ENCODE results near the gene RPL21. TPM values are rescaled to one million over a fixed set of nuclear protein-coding genes. Genes with fewer than 3 reads are reported as not detected.
"Not testable (repeated sequence)": the region's sequence is repeated elsewhere in the genome, so short reads cannot be mapped to it uniquely, and the experiment has no call there.

RPL21 gene
- total RNA-seq, 2 experiments from 2014 or later, result 756 to 1,682 TPM

DNA sequence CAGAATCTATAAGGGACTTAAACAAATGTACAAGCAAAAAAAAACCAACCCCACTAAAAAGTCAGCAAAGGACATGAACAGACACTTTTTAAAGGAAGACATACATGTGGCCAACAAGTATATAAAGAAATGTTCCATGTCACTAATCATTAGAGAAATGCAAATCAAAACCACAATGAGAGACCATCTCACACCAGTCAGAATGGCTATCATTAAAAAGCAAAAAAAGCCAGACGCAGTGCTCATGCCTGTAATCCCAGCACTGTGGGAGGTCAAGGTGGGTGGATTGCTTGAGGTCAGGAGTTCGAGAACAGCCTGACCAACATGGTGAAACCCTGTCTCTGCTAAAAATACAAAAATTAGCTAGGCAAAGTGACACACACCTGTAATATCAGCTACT lies 29.3 kb upstream of the RPL21 start:
- CTCF ChIA-PET; DNase-seq; H3K4me1 Mint-ChIP-seq; intact Hi-C loops (cut with DNase I, micrococcal nuclease); H3K27ac Mint-ChIP-seq; H3K9me3 Mint-ChIP-seq (ENCODE audit: low read depth); POLR2A ChIA-PET; H3K36me3 Mint-ChIP-seq (ENCODE audit: low read depth); H3K4me3 Mint-ChIP-seq; ATAC-seq; H3K27me3 Mint-ChIP-seq: not testable (repeated sequence)

DNA sequence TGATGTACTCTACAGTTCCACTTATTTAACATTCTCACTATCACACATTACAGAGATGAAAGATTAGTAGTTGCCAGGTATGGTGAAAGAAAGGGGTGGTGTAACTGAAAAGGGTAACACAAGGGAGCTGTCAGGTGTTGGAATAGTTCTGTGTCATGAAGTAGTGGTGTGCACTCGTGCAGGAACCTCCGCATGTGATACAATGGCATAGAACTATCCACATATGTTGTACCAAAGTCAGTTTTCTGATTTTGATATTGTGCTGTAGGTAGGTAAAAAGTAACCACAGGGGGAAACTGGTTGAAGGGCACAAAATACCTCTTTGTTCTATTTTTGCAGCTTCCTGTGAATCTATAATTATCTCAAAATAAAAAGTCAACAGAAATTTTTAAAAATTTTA lies 24.4 kb upstream of the RPL21 start:
- H3K27me3 Mint-ChIP-seq, result peaks cover 9% of the 10 kb centered on the region

DNA sequence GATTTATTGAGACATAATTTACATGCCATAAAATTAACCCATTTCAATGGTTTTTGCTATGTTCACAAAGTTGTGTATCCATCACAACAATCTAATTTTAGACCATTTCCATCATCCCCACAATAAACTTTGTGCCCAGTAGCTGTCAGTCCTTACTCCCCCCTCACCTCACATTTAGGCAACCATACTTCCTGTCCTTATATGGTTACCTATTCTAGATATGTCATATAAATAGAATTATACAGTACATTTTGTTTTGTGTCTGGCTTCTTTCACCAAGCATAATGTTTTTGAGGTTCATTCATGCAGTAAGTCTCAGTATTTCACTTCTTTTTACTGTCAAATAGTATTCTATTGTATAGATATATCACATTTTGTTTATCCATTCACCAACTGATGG lies 23.2 kb upstream of the RPL21 start:
- Mint-ChIP-seq H3K4me1 (peaks cover 7% of the 10 kb centered on the region), H3K27ac (no peak overlapping the region), H3K4me3 (no peak overlapping the region), H3K27me3 (peaks cover 8% of the 10 kb centered on the region), H3K9me3 (ENCODE audit: low read depth) (peaks cover 7% of the 10 kb centered on the region), H3K36me3 (ENCODE audit: low read depth) (peaks cover 7% of the 10 kb centered on the region)
- DNase-seq (no peak), ATAC-seq (no peak)
- ChIA-PET CTCF (interaction anchor here (2.0 kb wide), 1 partner anchor 9 kb away, joined by 8 read pairs; no protein-coding TSS in a partner anchor), POLR2A (no interaction called here)
- intact Hi-C loops (cut with DNase I, micrococcal nuclease), result loop anchor here in 1 of 2 experiments (5.0 kb wide), 1 partner anchor 509 kb away; no protein-coding TSS in a partner anchor

More for the DNA sequence above, 24.4 kb upstream of the RPL21 start:
- intact Hi-C loops (cut with DNase I, micrococcal nuclease), result loop anchor here in 1 of 2 experiments (5.0 kb wide), 1 partner anchor 510 kb away; no protein-coding TSS in a partner anchor
- Mint-ChIP-seq H3K9me3 (ENCODE audit: low read depth) (peaks cover 6% of the 10 kb centered on the region), H3K27ac (no peak overlapping the region), H3K4me1 (peaks cover 7% of the 10 kb centered on the region), H3K36me3 (ENCODE audit: low read depth) (peaks cover 2% of the 10 kb centered on the region), H3K4me3 (no peak overlapping the region)
- ChIA-PET CTCF (interaction anchor here (0.6 to 2.0 kb wide), 4 partner anchors 11 to 1869 kb away, joined by 3 to 8 read pairs (median 3); no protein-coding TSS in a partner anchor), POLR2A (no interaction called here)
- DNase-seq (no peak), ATAC-seq (no peak)

DNA sequence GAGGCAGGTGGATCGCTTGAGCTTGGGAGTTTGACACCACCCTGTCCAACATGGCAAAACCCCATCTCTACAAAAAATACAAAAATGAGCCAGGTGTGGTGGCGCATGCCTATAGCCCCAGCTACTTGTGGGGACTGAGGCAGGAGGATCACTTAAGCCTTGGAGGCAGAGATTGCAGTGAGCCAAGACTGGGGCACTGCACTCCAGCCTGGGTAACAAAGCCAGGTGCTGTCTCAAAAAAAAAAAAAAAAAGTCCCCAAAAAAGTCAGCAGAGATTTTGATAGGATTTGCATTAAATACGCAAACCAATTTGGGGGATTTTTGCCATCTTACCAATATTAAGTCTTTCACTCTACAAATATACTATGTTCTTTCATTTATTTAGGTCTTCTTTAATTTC lies 21.7 kb upstream of the RPL21 start:
- ChIA-PET POLR2A (no interaction called here), CTCF (no interaction called here)
- ATAC-seq (no peak), DNase-seq (no peak)
- Mint-ChIP-seq H3K36me3 (ENCODE audit: low read depth) (peaks cover 7% of the 10 kb centered on the region), H3K4me3 (no peak overlapping the region), H3K4me1 (peaks cover 7% of the 10 kb centered on the region), H3K27ac (no peak overlapping the region), H3K9me3 (ENCODE audit: low read depth) (peaks cover 7% of the 10 kb centered on the region), H3K27me3 (peaks cover 6% of the 10 kb centered on the region)
- intact Hi-C loops (cut with DNase I, micrococcal nuclease), result loop anchor here in 1 of 2 experiments (5.0 kb wide), 1 partner anchor 508 kb away; no protein-coding TSS in a partner anchor

DNA sequence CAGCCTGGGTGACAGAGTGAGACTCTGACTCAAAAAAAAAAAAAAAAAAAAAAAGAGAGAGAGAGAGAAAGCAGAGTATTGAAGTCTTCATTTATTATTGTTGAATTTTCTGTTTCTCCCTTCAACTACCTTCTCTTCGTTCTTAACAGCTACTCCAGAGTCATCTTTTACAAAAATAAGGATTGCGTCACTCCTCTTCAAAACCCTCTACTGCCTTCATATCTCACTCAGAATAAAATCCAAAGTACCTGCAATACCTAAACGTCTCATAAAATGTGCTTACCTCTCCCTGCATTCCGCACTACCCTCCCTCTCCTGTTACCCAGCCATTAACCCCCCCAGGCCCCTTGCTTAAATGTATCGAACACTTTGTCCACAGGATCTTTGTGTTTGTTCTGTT lies 17.4 kb upstream of the RPL21 start:
- no peaks in the 10 kb centered on the region for H3K27me3 Mint-ChIP-seq
- ATAC-seq (no peak), DNase-seq (no peak)
- no peaks in the 10 kb centered on the region for H3K4me1 Mint-ChIP-seq
- CTCF ChIA-PET, result interaction anchor here (0.8 to 1.1 kb wide), 2 partner anchors 80 to 85 kb away, joined by 3 read pairs; no protein-coding TSS in a partner anchor
- peaks cover 7% of the 10 kb centered on the region for H3K9me3 Mint-ChIP-seq (ENCODE audit: low read depth)
- POLR2A ChIA-PET, result no interaction called here
- H3K4me3 Mint-ChIP-seq, result no peak overlapping the region
- H3K36me3 Mint-ChIP-seq (ENCODE audit: low read depth), result peaks cover 7% of the 10 kb centered on the region
- H3K27ac Mint-ChIP-seq, result no peak overlapping the region
- intact Hi-C loops (cut with DNase I, micrococcal nuclease), result no loop called here

DNA sequence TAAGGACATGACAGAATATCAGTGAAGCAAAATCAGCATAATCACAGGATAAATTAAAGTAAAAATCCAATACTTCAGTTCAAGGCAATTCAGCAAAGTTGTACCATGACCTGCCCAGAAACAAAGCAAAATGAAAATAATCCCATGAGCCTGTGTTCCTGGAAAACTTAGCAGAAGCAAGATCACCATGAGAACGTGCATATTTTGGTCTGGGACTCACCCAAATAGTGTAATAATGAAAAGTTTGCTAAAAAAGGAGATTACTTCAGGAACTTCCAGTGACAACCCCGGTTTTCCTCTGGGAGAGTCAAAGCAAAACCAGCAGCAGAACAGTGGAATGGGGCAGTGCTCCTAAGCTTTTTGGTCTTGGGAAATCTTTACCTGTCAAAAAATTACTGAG lies 14.9 kb upstream of the RPL21 start:
- Mint-ChIP-seq H3K4me3 (no peak overlapping the region), H3K36me3 (ENCODE audit: low read depth) (peaks cover 7% of the 10 kb centered on the region), H3K9me3 (ENCODE audit: low read depth) (peaks cover 4% of the 10 kb centered on the region), H3K27ac (no peak overlapping the region), H3K27me3 (no peaks in the 10 kb centered on the region), H3K4me1 (no peaks in the 10 kb centered on the region)
- DNase-seq, result no peak
- intact Hi-C loops (cut with DNase I, micrococcal nuclease), result no loop called here
- ChIA-PET POLR2A (interaction anchor here (0.6 kb wide), 1 partner anchor 64 kb away, joined by 3 read pairs; no protein-coding TSS in a partner anchor), CTCF (interaction anchor here (2.2 kb wide), 1 partner anchor 10 kb away, joined by 8 read pairs; no protein-coding TSS in a partner anchor)
- ATAC-seq, result no peak

DNA sequence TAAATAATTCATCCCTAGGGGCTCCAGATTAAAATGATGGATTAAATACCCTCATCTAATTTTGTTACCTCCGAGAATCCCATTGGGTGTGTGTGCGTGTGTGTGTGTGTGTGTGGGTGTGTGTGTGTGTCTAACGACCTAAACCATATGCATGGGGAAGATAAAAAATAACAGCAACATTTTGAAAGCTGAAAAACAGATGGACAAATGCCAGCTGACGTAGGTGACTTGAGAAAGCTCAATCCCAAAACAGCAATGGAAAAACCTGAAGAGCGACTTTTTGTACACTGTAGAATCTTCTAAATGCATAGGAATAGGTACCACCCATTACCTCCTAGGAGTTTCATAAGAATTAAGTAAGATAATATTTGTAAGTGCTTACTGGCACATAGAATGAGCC lies 8.7 kb upstream of the RPL21 start:
- H3K4me3 Mint-ChIP-seq, result no peak overlapping the region
- no peak for DNase-seq
- ChIA-PET CTCF (no interaction called here), POLR2A (no interaction called here)
- H3K27ac Mint-ChIP-seq, result no peak overlapping the region
- H3K36me3 Mint-ChIP-seq (ENCODE audit: low read depth), result peaks cover 15% of the 10 kb centered on the region
- H3K4me1 Mint-ChIP-seq, result peaks cover 4% of the 10 kb centered on the region
- no peaks in the 10 kb centered on the region for H3K27me3 Mint-ChIP-seq
- H3K9me3 Mint-ChIP-seq (ENCODE audit: low read depth), result no peaks in the 10 kb centered on the region
- ATAC-seq, result no peak
- intact Hi-C loops (cut with DNase I, micrococcal nuclease), result no loop called here

DNA sequence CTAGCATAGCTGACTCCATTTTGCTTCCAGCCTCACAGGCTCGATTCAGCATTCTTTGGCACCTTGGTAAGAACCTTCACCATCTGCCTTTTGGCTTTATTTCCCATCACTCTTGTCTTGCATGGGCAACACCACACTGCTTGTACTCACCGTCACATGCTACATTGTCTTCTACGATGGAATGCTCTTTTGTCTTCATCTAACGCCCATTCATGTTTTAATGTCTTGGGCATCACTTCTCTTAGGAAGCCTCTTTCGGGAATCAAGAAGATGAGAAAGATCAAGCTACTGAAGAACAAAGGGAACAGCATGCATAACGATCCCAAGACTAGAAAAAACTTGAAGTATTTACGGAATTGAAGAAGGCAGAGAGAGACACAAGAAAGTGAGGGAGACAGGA lies 5.7 kb upstream of the RPL21 start:
- ChIA-PET POLR2A (no interaction called here), CTCF (no interaction called here)
- H3K9me3 Mint-ChIP-seq (ENCODE audit: low read depth), result no peaks in the 10 kb centered on the region
- H3K36me3 Mint-ChIP-seq (ENCODE audit: low read depth), result peaks cover 18% of the 10 kb centered on the region
- H3K4me3 Mint-ChIP-seq, result no peak overlapping the region
- peaks cover 16% of the 10 kb centered on the region for H3K4me1 Mint-ChIP-seq
- intact Hi-C loops (cut with DNase I, micrococcal nuclease), result no loop called here
- no peak for DNase-seq
- H3K27ac Mint-ChIP-seq, result no peak overlapping the region
- ATAC-seq, result no peak
- no peaks in the 10 kb centered on the region for H3K27me3 Mint-ChIP-seq

DNA sequence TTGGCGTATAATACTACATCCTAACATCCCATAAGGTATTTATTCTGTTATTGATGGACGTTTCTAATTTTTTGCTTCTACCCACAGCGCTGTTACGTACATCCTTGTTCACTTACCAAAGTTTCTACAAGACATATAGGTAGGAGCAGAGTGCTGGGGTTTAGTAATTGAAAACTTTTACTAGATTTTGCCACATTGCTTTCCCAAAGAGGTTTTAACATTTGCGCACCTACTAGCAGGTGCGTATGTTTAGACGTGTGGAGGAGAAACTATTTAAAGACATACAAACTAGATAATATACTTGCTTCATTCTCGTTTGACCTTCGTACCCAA lies 559 bp upstream of the RPL21 start:
- ChIA-PET POLR2A (interaction anchor here (0.6 to 0.7 kb wide), 2 partner anchors 141 to 254 kb away, joined by 3 to 4 read pairs; no protein-coding TSS in a partner anchor), CTCF (no interaction called here)
- Mint-ChIP-seq H3K27me3 (no peaks in the 10 kb centered on the region), H3K4me3 (peak overlapping the region; percentile 97), H3K4me1 (peaks cover 40% of the 10 kb centered on the region), H3K9me3 (ENCODE audit: low read depth) (no peaks in the 10 kb centered on the region), H3K36me3 (ENCODE audit: low read depth) (peaks cover 45% of the 10 kb centered on the region), H3K27ac (peak overlapping the region; percentile 98)
- no peak for DNase-seq
- peak; percentile 1 for ATAC-seq
- intact Hi-C loops (cut with DNase I, micrococcal nuclease), result loop anchor here (1.0 to 10.0 kb wide), 14 partner anchors 20 to 1468 kb away; partner anchors contain the start of genes LNX2 (in 2 of the 2), RASL11A (in 2 of the 2), GTF3A (in 1 of the 2) and MTIF3 (in 1 of the 2)

DNA sequence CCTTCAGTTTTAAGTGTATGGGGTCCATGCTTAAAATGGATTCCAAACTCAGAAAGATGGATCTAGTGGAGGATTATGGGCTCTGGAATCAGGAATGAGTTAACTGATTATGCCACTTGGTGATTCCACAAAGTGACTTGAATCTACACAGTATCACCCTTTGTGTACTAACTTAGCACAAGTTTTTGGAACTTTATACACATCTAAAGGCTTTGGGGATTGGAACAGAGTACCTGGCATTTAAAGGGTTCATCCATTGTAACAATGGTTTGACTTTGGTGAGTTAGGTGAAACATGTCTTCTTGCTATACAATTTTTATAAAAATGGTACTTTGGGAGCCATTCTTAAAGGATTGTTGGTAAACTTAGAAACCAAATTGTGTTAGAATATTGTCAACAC lies 1.1 kb downstream of the RPL21 start:
- no peaks in the 10 kb centered on the region for H3K27me3 Mint-ChIP-seq
- CTCF ChIA-PET, result interaction anchor here (0.8 to 1.6 kb wide), 3 partner anchors 18 to 108 kb away, joined by 3 to 14 read pairs (median 5); partner anchors contain the start of gene RASL11A
- intact Hi-C loops (cut with DNase I, micrococcal nuclease), result loop anchor here in 1 of 2 experiments (5.0 to 10.0 kb wide), 2 partner anchors 172 to 370 kb away; partner anchors contain the start of genes GTF3A, LNX2 and POLR1D
- peaks cover 60% of the 10 kb centered on the region for H3K36me3 Mint-ChIP-seq (ENCODE audit: low read depth)
- peaks cover 47% of the 10 kb centered on the region for H3K4me1 Mint-ChIP-seq
- POLR2A ChIA-PET, result no interaction called here
- H3K4me3 Mint-ChIP-seq, result peak overlapping the region; percentile 97
- no peaks in the 10 kb centered on the region for H3K9me3 Mint-ChIP-seq (ENCODE audit: low read depth)
- ATAC-seq (no peak), DNase-seq (no peak)
- H3K27ac Mint-ChIP-seq, result peak overlapping the region; percentile 98

DNA sequence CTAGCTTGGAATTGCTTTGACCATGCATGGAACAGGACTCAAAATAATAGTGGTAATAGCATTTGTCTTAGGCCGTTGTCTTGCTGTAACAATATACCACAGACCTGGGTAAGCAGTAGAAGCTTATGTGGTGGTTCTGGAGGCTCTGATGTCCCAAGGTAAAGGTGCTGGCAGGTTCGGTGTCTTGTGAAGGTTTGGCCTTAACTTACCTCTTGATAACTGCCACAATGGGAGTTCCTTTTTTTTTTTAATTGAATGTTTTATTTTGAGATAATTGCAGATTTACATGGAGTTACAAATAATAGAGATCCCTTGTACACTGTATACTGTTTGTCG lies 5.8 kb downstream of the RPL21 start:
- DNase-seq (no peak), ATAC-seq (no peak)
- Mint-ChIP-seq H3K4me1 (peaks cover 70% of the 10 kb centered on the region), H3K36me3 (ENCODE audit: low read depth) (peaks cover 87% of the 10 kb centered on the region), H3K9me3 (ENCODE audit: low read depth) (no peaks in the 10 kb centered on the region), H3K4me3 (no peak overlapping the region), H3K27me3 (no peaks in the 10 kb centered on the region), H3K27ac (peak overlapping the region; percentile 59)
- intact Hi-C loops (cut with DNase I, micrococcal nuclease), result loop anchor here in 1 of 2 experiments (10.0 kb wide), 1 partner anchor 168 kb away; the partner anchor contains the start of gene GTF3A
- CTCF ChIA-PET, result interaction anchor here (0.6 to 3.2 kb wide), 5 partner anchors 12 to 272 kb away, joined by 3 to 12 read pairs (median 3); partner anchors contain the start of gene RASL11A
- POLR2A ChIA-PET, result interaction anchor here (0.6 to 2.6 kb wide), 6 partner anchors 10 to 594 kb away, joined by 3 to 11 read pairs (median 5); partner anchors contain the start of gene RASL11A
